A549 (cell line): ENCODE data around the gene TRIM71. TPM values are rescaled to one million over a fixed set of nuclear protein-coding genes. Genes with fewer than 3 reads are reported as not detected.

Experiments
- ATAC-seq, 2 experiments: fragments of 200-7000 bp in 1 of 2; fragments of >200 bp in 1 of 2; cut with Nextera tagmentation in 1 of 2; cut with Tn5 transposase in 1 of 2; 3 replicates each; pipeline versions ENCODE4 v1.8.0 to v1.9.1; 2018 to 2020; ENCODE audit warnings: mild to moderate bottlenecking in 1 of 2, moderate library complexity in 1 of 2
- CTCF ChIA-PET: fragments of 300-600 bp; sonication (Branson Sonifier 250); formaldehyde crosslinking; extraction: SDS; loops from one replicate; lab custom pipeline; 2021; ENCODE audit warnings: antibody characterized with exemption, inconsistent platforms; lab: Yijun Ruan, JAX
- POLR2A ChIA-PET: fragments of 350-600 bp; formaldehyde crosslinking; extraction: SDS; loops from one replicate; lab custom pipeline; 2021; ENCODE audit warnings: antibody characterized with exemption, inconsistent platforms; lab: Yijun Ruan, JAX
- DNase-seq, 2 experiments: peaks; one replicate each; pipeline versions ENCODE4 v3.0.0 to v3.0.0-alpha.2; 2011 to 2016; ENCODE audit warnings: low read depth in 1 of 2, low spot score in 1 of 2
- FAIRE-seq: peaks from 2 replicates; lab custom pipeline; 2011; peaks lifted over from hg19 to GRCh38; lab: Jason Lieb, UNC
- H3K27ac ChIP-seq, 2 experiments: fragments of >200 bp; sonication (Bioruptor Twin); formaldehyde crosslinking; 3 replicates each; pipeline ENCODE4 v1.5.1; 2016 to 2017
- H3K4me1 ChIP-seq: fragments of >200 bp; sonication (Bioruptor Twin); formaldehyde crosslinking; 3 replicates; pipeline ENCODE4 v1.6.1; 2016
- H3K4me2 ChIP-seq: fragments of >200 bp; sonication (Bioruptor Twin); formaldehyde crosslinking; 3 replicates; pipeline ENCODE4 v1.6.1; 2016
- H3K4me3 ChIP-seq: fragments of >200 bp; sonication (Bioruptor Twin); formaldehyde crosslinking; 3 replicates; pipeline ENCODE4 v1.5.1; 2016
- H3K9me3 ChIP-seq: fragments of >200 bp; sonication (Bioruptor Twin); formaldehyde crosslinking; 3 replicates; pipeline ENCODE4 v1.6.1; 2016
- BHLHE40 ChIP-seq: IDR thresholded peaks from 2 replicates; pipeline ENCODE4 v1.6.1; 2012; ENCODE audit warnings: low read depth, low read length, inconsistent platforms
- ELK1 ChIP-seq: fragments of 150-350 bp; IDR thresholded peaks from 2 replicates; pipeline ENCODE4 v1.6.1; 2014; ENCODE audit warnings: low read depth, mild to moderate bottlenecking, low read length
- FOSL2 ChIP-seq, 2 experiments: fragments of 450-650 bp in 1 of 2; fragments of >200 bp in 1 of 2; sonication (Bioruptor Twin) in 1 of 2; formaldehyde crosslinking; IDR thresholded peaks; 2 replicates each; pipeline versions ENCODE4 v1.5.0 to v1.6.1; 2016 to 2020; ENCODE audit warnings: mild to moderate bottlenecking in 1 of 2, moderate library complexity in 1 of 2
- FOXS1 ChIP-seq: fragments of 250-450 bp; sonication (Bioruptor Pico); IDR thresholded peaks from 2 replicates; pipeline ENCODE4 v1.5.0; 2020; ENCODE audit warnings: mild to moderate bottlenecking, moderate library complexity
- HEYL ChIP-seq: fragments of 250-450 bp; sonication (Bioruptor Pico); IDR thresholded peaks from 2 replicates; pipeline ENCODE4 v1.8.0; 2021; ENCODE audit warnings: mild to moderate bottlenecking, moderate library complexity
- HMGXB4 ChIP-seq: fragments of 250-450 bp; sonication (Bioruptor Pico); IDR thresholded peaks from 2 replicates; pipeline ENCODE4 v1.5.0; 2021; ENCODE audit warnings: mild to moderate bottlenecking, moderate library complexity, borderline replicate concordance
- MAX ChIP-seq: IDR thresholded peaks from 2 replicates; pipeline ENCODE4 v1.6.1; 2012
- MYC ChIP-seq: IDR thresholded peaks from 2 replicates; pipeline ENCODE4 v1.6.1; 2012; ENCODE audit warnings: mild to moderate bottlenecking, inconsistent platforms, low read length, improper control_type of control experiment, borderline replicate concordance
- NFE2L2 ChIP-seq: fragments of 150-350 bp; conservative IDR thresholded peaks from 2 replicates; pipeline ENCODE4 v1.6.1; 2014; ENCODE audit warnings: low read length
- RAD21 ChIP-seq, 2 experiments: fragments of >200 bp in 1 of 2; sonication (Bioruptor Twin) in 1 of 2; formaldehyde crosslinking in 1 of 2; IDR thresholded peaks in 1 of 2; conservative IDR thresholded peaks in 1 of 2; 2 replicates in 1 of 2; 3 replicates in 1 of 2; pipeline ENCODE4 v1.6.1; 2012 to 2018; ENCODE audit warnings: inconsistent platforms in 1 of 2
- REST ChIP-seq: fragments of 200-600 bp; sonication (generic); IDR thresholded peaks from 2 replicates; pipeline ENCODE4 v1.6.1; 2016; ENCODE audit warnings: antibody characterized with exemption, mild to moderate bottlenecking, moderate library complexity
- TP53 ChIP-seq: fragments of 250-450 bp; sonication (Bioruptor Pico); IDR thresholded peaks from 2 replicates; pipeline ENCODE4 v1.5.0; 2021; ENCODE audit warnings: mild to moderate bottlenecking, moderate library complexity
- WGBS: methylation state at CpG from one replicate; pipeline ENCODE4 v1.1.6; 2017; ENCODE audit errors: missing lambda C conversion rate; 5-methylcytosine and 5-hydroxymethylcytosine counted together
- polyA plus RNA-seq, 4 experiments: library from polyadenylated mRNA; depleted of rRNA in 3 of 4; stranded (reverse); fragments of >200 nt; fragmentation: RNase III in 1 of 4; extraction: RNeasy Plus Mini Kit Qiagen cat#74134 plus additional on column Dnase treatment in 1 of 4; gene quantifications; 2 replicates in 3 of 4; 3 replicates in 1 of 4; pipeline ENCODE4 v1.2.3, GENCODE V29; 2011 to 2017
- TF ChIP-seq, protein P1 (sequence below): fragments of >200 bp; sonication (Bioruptor Twin); formaldehyde crosslinking; IDR thresholded peaks from 2 replicates; pipeline ENCODE4 v1.6.1; 2016

TRIM71 gene
- polyA plus RNA-seq, 2 of the 4 experiments (the other 2 are of a cell fraction): 0.01 TPM; not detected in 1

DNA sequence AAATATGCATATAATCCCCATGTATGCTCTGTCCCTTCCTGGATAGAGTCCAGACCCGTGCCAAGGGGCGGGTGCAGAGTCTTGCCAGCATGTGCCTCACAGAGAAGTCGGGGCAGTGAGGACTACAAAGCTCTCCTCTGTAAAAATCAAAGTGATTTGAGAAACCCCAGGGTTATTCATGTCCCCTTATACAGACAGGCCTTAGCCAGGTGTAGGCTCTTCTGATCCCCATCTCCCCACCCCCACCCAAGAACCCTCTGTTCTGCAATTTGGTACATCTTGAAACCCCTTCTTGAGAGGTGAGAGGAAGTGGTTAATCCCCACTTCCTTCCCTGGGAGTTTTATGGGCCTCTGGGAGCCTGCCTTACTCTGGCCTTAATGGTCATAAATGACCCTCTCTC, 24.7 kb downstream of the TRIM71 start:
- ChIA-PET CTCF (no interaction called here), POLR2A (no interaction called here)
- no peak overlapping the region for H3K4me3 ChIP-seq
- DNase-seq (no peak), FAIRE-seq (no peak), ATAC-seq (peak in 1 of 2 experiments; percentile 27; a peak in 2 of 6 replicates)
- no peak overlapping the region for H3K4me2 ChIP-seq
- no peak for TF ChIP-seq ELK1
- no peak for TF ChIP-seq HEYL (CRISPR knock-in tag)
- no peak for TF ChIP-seq REST
- WGBS: 47% methylated on average over 3 of the region's 3 CpGs
- H3K27ac ChIP-seq: no peak overlapping the region
- no peaks in the 10 kb centered on the region for H3K9me3 ChIP-seq
- H3K4me1 ChIP-seq: peaks cover 17% of the 10 kb centered on the region

- DNase-seq (no peak), ATAC-seq (no peak), FAIRE-seq (no peak)
- Histone ChIP-seq H3K27ac (no peak overlapping the region), H3K4me1 (peaks cover 17% of the 10 kb centered on the region), H3K4me2 (no peak overlapping the region), H3K4me3 (no peak overlapping the region), H3K9me3 (no peaks in the 10 kb centered on the region)
- TF ChIP-seq FOXS1 (CRISPR knock-in tag) (no peak), BHLHE40 (no peak), FOSL2 (IDR thresholded peaks at IDR 0.05) (no peak), FOSL2 (CRISPR knock-in tag; IDR thresholded peaks at IDR 0.05) (no peak), MYC (no peak), HMGXB4 (no peak), ELK1 (no peak), TP53 (no peak)
- TF ChIP-seq, protein P1, sequence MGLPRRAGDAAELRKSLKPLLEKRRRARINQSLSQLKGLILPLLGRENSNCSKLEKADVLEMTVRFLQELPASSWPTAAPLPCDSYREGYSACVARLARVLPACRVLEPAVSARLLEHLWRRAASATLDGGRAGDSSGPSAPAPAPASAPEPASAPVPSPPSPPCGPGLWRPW: no peak
- ChIA-PET CTCF (interaction anchor here (0.6 to 0.8 kb wide), 3 partner anchors 59 to 76 kb away, joined by 3 read pairs; no protein-coding TSS in a partner anchor), POLR2A (no interaction called here)
- 35% methylated on average over 2 of the region's 2 CpGs for WGBS
These were observed 25.2 kb downstream of the TRIM71 start for GRCh38 chr3:32842987-32843386.

- FAIRE-seq (no peak), ATAC-seq (no peak), DNase-seq (no peak)
- WGBS: 86% methylated on average over 17 of the region's 17 CpGs
- no peak overlapping the region for H3K27ac ChIP-seq
- H3K4me2 ChIP-seq: no peak overlapping the region
- H3K4me1 ChIP-seq: peaks cover 17% of the 10 kb centered on the region
- no peak for TF ChIP-seq NFE2L2
- no peak for TF ChIP-seq RAD21 (conservative IDR thresholded peaks at IDR 0.05 in 1 of 2, IDR thresholded peaks at IDR 0.05 in 1 of 2)
- no peak for TF ChIP-seq MAX
- CTCF ChIA-PET: interaction anchor here (0.6 to 1.4 kb wide), 4 partner anchors 13 to 75 kb away, joined by 3 read pairs; no protein-coding TSS in a partner anchor
- no peaks in the 10 kb centered on the region for H3K9me3 ChIP-seq
- POLR2A ChIA-PET: no interaction called here
- no peak overlapping the region for H3K4me3 ChIP-seq
These were observed 25.9 kb downstream of the TRIM71 start for GRCh38 chr3:32843510-32844321.
